HAP-1 (cell line): ENCODE data around the gene IFITM5.
"Not testable (repeated sequence)": the region's sequence is repeated elsewhere in the genome, so short reads cannot be mapped to it uniquely, and the experiment has no call there.

ENCODE experiments used
- DNase-seq, 2 experiments: peaks; one replicate each; pipeline ENCODE4 v3.0.0-alpha.2; 2016 to 2020; ENCODE audit warnings: low spot score in 2 of 2
- H3K27me3 ChIP-seq: fragments of 250-450 bp; sonication (Bioruptor Pico); 2 replicates; pipeline ENCODE4 v1.5.1; 2020; ENCODE audit warnings: low read depth, mild to moderate bottlenecking, moderate library complexity
- H3K36me3 ChIP-seq: fragments of 250-450 bp; sonication (Bioruptor Pico); replicated peaks from 2 replicates; pipeline ENCODE4 v1.5.1; 2020; ENCODE audit warnings: mild to moderate bottlenecking
- H3K4me1 ChIP-seq: fragments of 250-450 bp; sonication (Bioruptor Pico); 2 replicates; pipeline ENCODE4 v1.5.1; 2020; ENCODE audit warnings: mild to moderate bottlenecking
- H3K4me3 ChIP-seq: fragments of 250-450 bp; sonication (Bioruptor Pico); 2 replicates; pipeline ENCODE4 v1.5.1; 2020; ENCODE audit warnings: mild to moderate bottlenecking, moderate library complexity
- H3K9me3 ChIP-seq: fragments of 250-450 bp; sonication (Bioruptor Pico); 2 replicates; pipeline ENCODE4 v1.5.1; 2020; ENCODE audit warnings: mild to moderate bottlenecking, moderate library complexity
- in situ Hi-C: fragments of 300-500 bp; cut with MboI; formaldehyde crosslinking; loops from 3 replicates; pipeline ENCODE4 v1.14.3; 2020; ENCODE audit warnings: low sequenced_read_pairs, inconsistent platforms, mixed read lengths

Gene IFITM5

DNA sequence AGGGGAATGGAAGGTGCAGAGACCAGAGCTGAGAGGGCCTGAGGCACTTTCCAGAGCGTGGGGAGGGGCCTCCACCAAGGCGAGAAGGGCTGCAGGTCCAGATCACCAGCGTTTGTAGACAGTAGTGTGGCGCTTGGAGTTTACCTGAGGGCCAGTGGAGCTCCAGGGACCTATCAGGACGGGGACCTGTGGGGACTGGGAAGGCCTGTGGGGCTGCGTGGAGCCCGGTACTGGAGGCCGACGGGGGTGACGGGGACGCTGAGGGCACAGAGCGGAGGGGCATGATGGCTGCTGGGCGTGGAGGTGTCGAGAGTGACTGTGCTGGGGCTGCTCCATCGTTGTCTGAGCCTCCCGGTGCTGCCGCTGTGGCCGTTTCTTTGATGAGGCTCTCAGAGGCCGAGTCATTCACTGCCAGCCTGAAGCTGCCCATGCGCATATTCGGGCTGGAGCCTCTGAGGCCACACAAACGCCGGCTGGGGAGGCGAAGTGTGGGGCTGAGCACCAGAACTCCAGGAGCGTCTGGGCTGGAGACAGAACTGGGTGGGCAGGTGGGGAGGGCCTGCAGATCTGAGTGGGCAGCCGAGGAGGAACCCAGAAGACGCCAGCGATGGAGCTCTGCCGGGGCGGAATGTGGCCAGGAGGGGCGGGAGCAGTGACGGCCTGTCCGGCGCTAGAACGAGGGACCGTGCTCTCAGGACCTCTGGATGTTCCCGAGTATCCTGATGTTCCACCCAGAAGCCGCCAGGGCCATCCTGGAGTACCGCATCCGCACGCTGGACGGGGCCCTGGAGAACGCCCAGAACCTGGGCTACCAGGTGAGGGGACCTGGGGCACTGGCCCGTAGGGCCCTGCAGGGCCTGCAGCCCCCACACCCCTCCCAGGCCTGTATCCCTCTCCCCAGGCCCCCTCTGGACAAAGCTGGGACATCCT, 7.8 kb downstream of the IFITM5 start:
- Histone ChIP-seq H3K4me3 (no peak overlapping the region), H3K9me3 (no peaks in the 10 kb centered on the region), H3K36me3 (peaks cover 12% of the 10 kb centered on the region; the same call in 1 of the 2 replicates), H3K27me3 (no peaks in the 10 kb centered on the region), H3K4me1 (peaks cover 12% of the 10 kb centered on the region)
- in situ Hi-C loops, result no loop called here
- DNase-seq, result no peak

DNA sequence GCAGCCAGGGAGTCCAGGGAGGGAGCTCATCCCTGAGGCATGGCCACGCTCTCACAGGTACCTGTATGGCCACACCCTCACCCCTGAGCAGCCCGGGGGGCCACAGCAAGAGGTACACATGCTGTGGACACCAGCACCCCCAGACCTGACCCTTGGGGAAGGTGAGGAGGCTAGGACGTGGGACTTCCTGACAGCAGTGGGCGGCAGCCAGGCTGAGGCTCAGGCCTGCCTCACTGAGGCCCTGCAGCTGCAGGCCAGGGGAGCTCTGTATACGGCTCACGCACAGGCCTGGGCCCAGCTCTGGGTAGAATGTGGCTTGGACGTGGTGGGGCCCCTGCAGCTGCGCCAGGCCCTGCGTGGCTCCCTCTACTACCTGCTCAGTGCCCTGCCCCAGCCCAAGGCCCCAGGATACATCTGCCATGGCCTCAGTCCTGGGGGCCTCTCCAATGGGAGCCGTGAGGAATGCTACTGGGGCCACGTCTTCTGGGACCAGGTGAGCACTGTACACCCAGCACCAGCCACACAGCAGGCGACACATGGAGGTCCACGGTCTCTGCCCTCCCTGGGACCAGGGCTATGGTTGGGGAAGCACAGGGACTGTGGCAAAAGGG, 8.6 kb downstream of the IFITM5 start:
- H3K27me3 ChIP-seq, result no peaks in the 10 kb centered on the region
- DNase-seq, result no peak
- H3K4me1 ChIP-seq, result peaks cover 12% of the 10 kb centered on the region
- H3K36me3 ChIP-seq, result peaks cover 12% of the 10 kb centered on the region; the same call in 1 of the 2 replicates
- H3K9me3 ChIP-seq, result no peaks in the 10 kb centered on the region
- no peak overlapping the region for H3K4me3 ChIP-seq
- in situ Hi-C loops, result no loop called here

DNA sequence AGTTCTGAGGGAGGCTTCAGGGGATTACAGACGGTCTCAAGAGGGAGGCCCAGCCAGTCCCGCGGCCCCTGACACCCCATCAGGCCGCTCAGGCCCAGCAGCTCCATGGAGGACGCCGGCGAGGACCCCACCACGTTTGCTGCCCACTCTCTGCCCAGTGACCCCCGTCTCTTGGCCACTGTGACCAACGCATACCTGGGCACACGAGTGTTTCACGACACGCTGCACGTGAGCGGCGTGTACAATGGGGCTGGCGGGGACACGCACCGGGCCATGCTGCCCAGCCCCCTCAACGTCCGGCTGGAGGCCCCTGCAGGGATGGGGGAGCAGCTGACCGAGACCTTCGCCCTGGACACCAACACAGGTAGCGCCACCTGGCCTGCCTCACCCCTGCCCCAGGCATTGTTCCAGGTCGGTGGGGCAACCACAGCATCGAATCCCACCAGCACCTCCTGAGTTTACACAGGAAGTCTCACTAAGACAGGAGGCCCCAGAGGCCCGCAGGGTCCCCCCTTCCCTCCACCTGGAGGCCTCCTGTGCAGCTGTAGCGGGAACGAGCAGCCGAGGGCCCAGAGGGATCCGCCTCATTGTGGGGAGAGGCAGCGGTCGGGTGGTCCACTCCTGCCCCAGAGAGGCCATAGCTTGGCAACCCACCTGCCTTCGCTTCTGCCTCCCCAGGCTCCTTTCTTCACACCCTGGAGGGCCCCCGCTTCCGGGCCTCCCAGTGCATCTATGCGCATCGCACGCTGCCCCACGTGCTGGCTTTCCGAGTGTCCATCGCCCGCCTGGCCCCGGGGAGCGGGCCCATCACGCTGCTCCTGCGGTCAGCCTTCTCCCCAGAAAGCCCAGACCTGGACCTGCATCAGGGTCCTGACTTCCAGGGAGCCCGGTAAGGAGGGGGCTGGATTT, 9.4 kb downstream of the IFITM5 start:
- Histone ChIP-seq H3K4me1 (peaks cover 12% of the 10 kb centered on the region), H3K9me3 (no peaks in the 10 kb centered on the region), H3K27me3 (no peaks in the 10 kb centered on the region), H3K36me3 (peaks cover 12% of the 10 kb centered on the region; the same call in 1 of the 2 replicates), H3K4me3 (peak overlapping the region; percentile 28)
- in situ Hi-C loops, result no loop called here
- no peak for DNase-seq

DNA sequence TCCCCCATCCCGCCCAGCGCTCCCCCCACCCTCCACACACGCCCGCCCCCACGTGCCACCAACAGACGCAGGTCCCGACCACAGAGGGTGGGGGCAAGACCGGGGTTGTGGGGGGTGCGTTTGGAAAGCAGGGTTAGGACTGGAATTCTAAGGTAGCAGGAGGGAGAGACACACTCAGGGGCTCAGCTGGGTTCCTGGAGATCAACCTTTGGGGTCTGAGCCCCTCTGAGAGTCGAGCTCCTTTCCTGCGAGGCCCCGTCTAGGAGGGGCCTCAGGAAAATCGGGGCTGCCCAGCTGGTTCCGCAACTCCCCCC, 10.0 kb downstream of the IFITM5 start:
- in situ Hi-C loops, result no loop called here
- Histone ChIP-seq H3K4me1 (peaks cover 12% of the 10 kb centered on the region), H3K36me3 (peaks cover 10% of the 10 kb centered on the region; the same call in 1 of the 2 replicates), H3K9me3 (no peaks in the 10 kb centered on the region), H3K27me3 (no peaks in the 10 kb centered on the region), H3K4me3 (peak overlapping the region; percentile 28)
- DNase-seq, result no peak

DNA sequence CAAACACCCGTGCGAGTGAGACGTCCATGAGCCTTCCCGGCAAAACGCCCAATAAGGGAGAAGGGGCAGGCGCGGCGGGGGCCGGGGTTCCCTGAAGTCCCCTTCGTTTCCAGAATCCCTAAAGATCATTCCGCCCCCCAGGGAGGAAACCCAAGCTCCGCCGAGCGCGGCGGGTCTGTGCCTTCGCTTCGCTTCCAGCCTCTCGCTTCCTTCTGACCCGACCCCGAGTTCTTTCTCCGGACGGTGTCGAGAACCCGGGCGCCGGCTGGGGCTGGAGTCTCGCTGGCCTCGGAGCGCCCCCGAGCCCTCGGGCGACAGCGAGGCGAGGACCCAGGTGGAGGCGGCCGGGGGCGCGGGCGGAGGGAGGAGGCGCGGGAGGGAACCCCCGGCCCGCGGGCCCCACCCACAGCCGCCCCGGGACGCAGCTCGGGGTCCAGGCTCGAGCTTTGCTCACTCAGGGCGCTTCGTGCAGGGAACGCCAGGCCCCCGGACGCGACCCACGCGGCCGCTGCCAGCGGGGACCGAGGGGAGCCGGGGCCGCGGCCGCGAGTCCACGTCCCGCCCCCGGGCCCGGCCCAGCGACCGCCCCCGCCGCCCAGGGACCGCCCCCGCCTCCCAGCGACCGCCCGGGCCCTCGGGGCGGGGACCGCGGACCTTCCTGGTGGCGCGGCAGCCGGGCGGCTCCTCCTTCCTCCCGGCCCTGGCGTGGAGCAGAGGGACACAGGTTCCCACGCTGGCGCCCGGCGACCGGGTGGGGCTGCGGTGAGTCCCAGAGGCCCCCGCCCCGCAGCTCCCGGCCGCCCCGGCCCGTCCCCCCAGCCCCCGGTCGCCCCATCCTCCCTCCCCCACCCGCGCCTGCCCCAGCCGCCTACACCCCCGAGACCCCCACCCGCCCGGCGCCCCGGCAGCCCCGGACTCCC, 10.6 kb downstream of the IFITM5 start, which contains the start of gene PGGHG:
Gene PGGHG (plus strand): TSS at position 649 of the 920 bp plus-strand sequence. CDS start 691 bp downstream, outside the sequence.
- no peaks in the 10 kb centered on the region for H3K27me3 ChIP-seq
- DNase-seq, result peak; percentile 35 to 85
- peak within 1 kb of the TSS; percentile 48 for H3K4me3 ChIP-seq

DNA sequence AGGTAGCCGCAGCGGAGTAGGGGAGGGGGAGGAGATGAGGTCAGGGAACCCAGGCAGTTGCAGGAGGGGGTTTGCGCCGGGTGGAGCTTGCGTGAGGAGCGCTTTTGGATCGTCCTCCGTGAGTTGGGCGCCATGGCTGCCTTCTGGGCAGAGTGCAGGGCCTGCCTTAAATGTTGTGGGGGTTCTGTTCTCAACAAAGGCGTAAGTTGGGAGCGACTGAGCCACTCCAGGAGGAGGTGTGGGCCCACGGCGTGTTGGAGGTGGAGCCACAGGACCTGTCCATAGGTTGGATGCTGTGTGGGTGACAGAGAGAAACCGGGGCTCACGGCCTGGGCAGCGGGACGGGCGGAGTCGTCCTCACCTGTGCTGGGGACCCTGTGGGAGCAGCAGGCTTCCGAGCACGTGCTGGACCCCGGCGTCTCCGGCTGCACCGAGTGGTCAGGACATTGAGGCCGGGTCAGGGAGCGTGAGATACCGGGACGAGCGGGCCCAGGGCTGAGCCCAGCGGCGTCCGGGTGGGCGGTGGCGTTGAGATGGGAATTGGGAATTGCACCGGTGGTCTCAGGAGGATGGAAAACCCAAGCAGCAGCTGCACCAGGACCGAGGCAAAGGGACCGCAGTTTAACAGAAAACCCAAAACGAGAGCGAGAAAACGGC, 11.4 kb downstream of the IFITM5 start:
- in situ Hi-C loops, result no loop called here
- H3K4me1 ChIP-seq, result peaks cover 12% of the 10 kb centered on the region
- H3K27me3 ChIP-seq, result peaks cover 2% of the 10 kb centered on the region; the same call in 1 of the 2 replicates
- peak overlapping the region; percentile 48 for H3K4me3 ChIP-seq
- no peaks in the 10 kb centered on the region for H3K9me3 ChIP-seq
- 0 out of 2 replicates have a peak, but pooled peaks cover 3% of the 10 kb centered on the region for H3K36me3 ChIP-seq
- DNase-seq, result peak in 1 of 2 experiments; percentile 18

More for the DNA sequence above, 10.6 kb downstream of the IFITM5 start, which contains the start of gene PGGHG:
- H3K4me1 ChIP-seq, result peaks cover 12% of the 10 kb centered on the region
- peaks cover 4% of the 10 kb centered on the region; the same call in 1 of the 2 replicates for H3K36me3 ChIP-seq
- no peaks in the 10 kb centered on the region for H3K9me3 ChIP-seq
- in situ Hi-C loops, result no loop called here

DNA sequence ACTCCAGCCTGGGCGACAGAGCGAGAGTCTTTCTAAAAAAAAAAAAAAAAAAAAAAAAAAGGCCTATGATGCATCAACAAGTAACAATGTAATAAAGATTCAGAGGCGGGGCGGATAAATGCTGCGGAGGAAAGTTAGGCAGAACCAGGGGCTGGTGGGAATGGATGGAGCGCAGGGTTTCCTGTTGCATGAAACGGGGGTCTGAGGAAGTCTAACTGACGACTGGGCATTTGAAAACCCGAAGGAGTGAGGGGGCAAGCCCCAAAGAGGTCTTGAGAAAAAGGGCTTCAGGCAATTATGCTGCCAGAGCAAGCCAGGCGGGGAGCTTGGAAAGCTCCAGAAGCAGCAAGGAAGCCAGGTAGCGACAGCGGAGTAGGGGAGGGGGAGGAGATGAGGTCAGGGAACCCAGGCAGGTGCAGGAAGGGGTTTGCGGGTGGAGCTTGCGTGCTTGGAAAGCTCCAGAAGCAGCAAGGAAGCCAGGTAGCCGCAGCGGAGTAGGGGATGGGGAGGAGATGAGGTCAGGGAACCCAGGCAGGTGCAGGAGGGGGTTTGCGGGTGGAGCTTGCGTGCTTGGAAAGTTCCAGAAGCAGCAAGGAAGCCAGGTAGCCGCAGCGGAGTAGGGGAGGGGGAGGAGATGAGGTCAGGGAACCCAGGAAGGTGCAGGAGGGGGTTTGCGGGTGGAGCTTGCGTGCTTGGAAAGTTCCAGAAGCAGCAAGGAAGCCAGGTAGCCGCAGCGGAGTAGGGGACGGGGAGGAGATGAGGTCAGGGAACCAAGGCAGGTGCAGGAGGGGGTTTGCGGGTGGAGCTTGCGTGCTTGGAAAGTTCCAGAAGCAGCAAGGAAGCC, 12.1 kb downstream of the IFITM5 start:
- H3K27me3 ChIP-seq, H3K36me3 ChIP-seq, in situ Hi-C loops, H3K4me3 ChIP-seq, H3K9me3 ChIP-seq: not testable (repeated sequence)
- peaks cover 12% of the 10 kb centered on the region for H3K4me1 ChIP-seq
- DNase-seq, result peak in 1 of 2 experiments; percentile 4

DNA sequence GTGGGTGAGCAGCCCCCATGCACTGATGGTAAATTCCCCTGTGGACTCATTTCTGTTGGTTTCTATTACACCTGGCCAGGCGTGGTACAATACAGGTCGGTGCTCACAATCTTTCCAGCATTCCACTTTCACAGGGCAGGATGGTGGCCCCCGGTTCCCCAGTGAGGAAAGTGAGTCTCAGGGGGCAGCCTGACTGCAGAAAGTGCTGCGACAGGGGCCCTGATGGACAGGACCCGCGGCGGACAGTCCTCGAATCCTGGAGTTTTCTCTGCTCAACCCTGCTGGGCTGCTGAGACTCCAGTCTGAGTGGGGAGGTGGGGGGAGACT, 13.5 kb downstream of the IFITM5 start:
- in situ Hi-C loops, result no loop called here
- Histone ChIP-seq H3K9me3 (no peaks in the 10 kb centered on the region), H3K27me3 (peaks cover 22% of the 10 kb centered on the region), H3K36me3 (no peaks in the 10 kb centered on the region), H3K4me1 (peaks cover 12% of the 10 kb centered on the region), H3K4me3 (no peak overlapping the region)
- DNase-seq, result no peak

DNA sequence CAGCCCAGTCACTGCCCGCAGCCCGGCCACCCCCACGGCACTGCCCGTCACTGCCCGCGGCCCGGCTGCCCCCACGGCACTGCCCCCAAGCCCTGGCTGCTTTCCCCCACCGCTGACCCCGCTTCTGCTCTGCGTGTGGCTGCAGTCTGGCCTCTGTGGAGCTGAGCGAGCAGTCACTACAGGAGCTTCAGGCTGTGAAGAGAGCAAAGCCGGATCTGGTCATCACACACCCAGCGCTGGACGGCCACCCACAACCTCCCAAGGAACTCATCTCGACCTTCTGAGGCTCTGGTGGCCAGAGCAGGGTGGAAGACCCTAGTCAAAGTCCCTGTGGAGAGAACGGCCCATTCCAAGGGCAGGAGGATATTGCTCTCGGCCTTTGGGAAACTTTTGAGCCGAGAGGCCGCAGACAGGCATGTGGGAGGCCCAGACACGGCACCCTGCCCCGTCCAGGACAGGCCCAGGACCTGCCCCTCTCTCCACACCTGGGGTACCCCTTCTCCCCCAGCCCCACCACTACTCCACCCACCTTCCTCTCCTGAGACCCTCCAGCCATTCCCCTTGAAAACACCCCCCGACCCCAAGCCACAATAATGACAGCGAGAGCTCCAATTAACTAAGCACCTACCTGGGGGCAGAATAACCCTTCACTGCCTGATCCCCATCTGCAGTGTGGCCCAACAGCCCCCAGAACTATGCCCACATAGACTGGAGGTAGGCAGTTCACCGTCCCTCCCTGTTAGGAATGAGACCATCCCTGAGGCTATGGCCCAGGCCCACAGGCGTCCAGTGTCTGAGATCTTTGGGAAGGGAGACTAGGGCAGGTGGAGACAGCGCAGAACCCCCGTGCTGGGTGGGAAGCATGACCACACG, 14.1 kb downstream of the IFITM5 start:
- Histone ChIP-seq H3K4me3 (no peak overlapping the region), H3K4me1 (peaks cover 12% of the 10 kb centered on the region), H3K9me3 (no peaks in the 10 kb centered on the region), H3K27me3 (peaks cover 28% of the 10 kb centered on the region), H3K36me3 (no peaks in the 10 kb centered on the region)
- in situ Hi-C loops, result no loop called here
- no peak for DNase-seq

DNA sequence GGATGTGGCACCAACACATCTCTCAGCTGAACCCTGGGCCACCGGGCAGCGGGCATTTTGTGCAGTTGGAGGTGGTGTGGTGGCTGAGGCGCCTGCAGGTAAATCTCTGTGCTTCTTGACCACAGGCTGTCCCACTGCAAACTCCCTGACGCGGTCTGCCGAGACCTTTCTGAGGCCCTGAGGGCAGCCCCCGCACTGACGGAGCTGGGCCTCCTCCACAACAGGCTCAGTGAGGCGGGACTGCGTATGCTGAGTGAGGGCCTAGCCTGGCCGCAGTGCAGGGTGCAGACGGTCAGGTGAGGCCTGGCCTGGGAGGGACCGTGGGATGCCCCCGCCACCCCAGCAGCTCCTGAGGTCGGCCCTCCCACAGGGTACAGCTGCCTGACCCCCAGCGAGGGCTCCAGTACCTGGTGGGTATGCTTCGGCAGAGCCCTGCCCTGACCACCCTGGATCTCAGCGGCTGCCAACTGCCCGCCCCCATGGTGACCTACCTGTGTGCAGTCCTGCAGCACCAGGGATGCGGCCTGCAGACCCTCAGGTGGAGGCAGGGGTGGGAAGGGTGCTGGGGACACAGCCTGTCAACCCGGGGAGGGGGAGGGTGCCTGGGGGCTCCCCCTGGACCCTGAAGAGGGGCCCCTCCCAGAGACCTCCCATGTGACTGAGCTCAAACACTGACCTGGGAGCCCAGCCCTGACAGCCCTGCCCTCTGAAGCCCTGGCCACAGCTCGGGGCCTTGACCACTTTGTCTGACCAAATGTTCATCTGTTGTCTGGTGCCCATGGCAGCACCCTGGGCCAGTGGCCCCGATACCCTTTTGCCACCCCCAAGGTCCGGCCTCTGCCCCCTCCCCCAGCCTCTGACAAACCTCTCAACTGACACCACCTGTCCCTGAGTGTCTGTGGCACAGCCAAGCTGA, 15.0 kb downstream of the IFITM5 start:
- Histone ChIP-seq H3K36me3 (no peaks in the 10 kb centered on the region), H3K9me3 (no peaks in the 10 kb centered on the region), H3K4me3 (no peak overlapping the region), H3K27me3 (peaks cover 37% of the 10 kb centered on the region), H3K4me1 (peaks cover 7% of the 10 kb centered on the region; the same call in 1 of the 2 replicates)
- in situ Hi-C loops, result no loop called here
- DNase-seq, result peak in 1 of 2 experiments; percentile 7
